Measurements from ENCODE around the gene NEK4.

Gene NEK4

GRCh38 chr3:52792961-52793695 lies 22.4 kb upstream of the NEK4 start:
- DNase-seq (ENCODE audit: low read depth) = no peak

- DNase-seq (ENCODE audit: low read depth) = no peak
Measured at GRCh38 chr3:52792413-52792812, 21.7 kb upstream of the NEK4 start.

GRCh38 chr3:52791928-52792327 lies 21.2 kb upstream of the NEK4 start:
- no peak for DNase-seq (ENCODE audit: low read depth)

- no peak for DNase-seq (ENCODE audit: low read depth)
Measured at GRCh38 chr3:52791366-52791765, 20.6 kb upstream of the NEK4 start.

- DNase-seq (ENCODE audit: low read depth) = no peak
Measured at GRCh38 chr3:52790741-52791140, 20.0 kb upstream of the NEK4 start.

- no peak for DNase-seq (ENCODE audit: low read depth)
Measured at GRCh38 chr3:52790337-52790736, 19.6 kb upstream of the NEK4 start.

GRCh38 chr3:52789746-52790040 lies 19.0 kb upstream of the NEK4 start:
- DNase-seq (ENCODE audit: low read depth) = no peak

GRCh38 chr3:52788890-52789745 lies 18.4 kb upstream of the NEK4 start:
- DNase-seq (ENCODE audit: low read depth) = no peak

GRCh38 chr3:52787672-52788625 lies 17.2 kb upstream of the NEK4 start:
- DNase-seq (ENCODE audit: low read depth) = no peak

- DNase-seq (ENCODE audit: low read depth) = no peak
Measured at GRCh38 chr3:52787246-52787645, 16.5 kb upstream of the NEK4 start.

GRCh38 chr3:52786330-52787215 lies 15.8 kb upstream of the NEK4 start:
- DNase-seq (ENCODE audit: low read depth) = no peak

- no peak for DNase-seq (ENCODE audit: low read depth)
Measured at GRCh38 chr3:52784931-52785590, 14.3 kb upstream of the NEK4 start.

GRCh38 chr3:52784021-52784621 lies 13.4 kb upstream of the NEK4 start:
- DNase-seq (ENCODE audit: low read depth) = no peak

- DNase-seq (ENCODE audit: low read depth) = no peak
Measured at GRCh38 chr3:52783211-52783555, 12.4 kb upstream of the NEK4 start.

- DNase-seq (ENCODE audit: low read depth) = no peak
Measured at GRCh38 chr3:52782412-52783210, 11.9 kb upstream of the NEK4 start.

GRCh38 chr3:52781741-52782140 lies 11.0 kb upstream of the NEK4 start:
- no peak for DNase-seq (ENCODE audit: low read depth)

- no peak for DNase-seq (ENCODE audit: low read depth)
Measured at GRCh38 chr3:52779837-52780585, 9.3 kb upstream of the NEK4 start.

GRCh38 chr3:52779011-52779836 lies 8.5 kb upstream of the NEK4 start:
- no peak for DNase-seq (ENCODE audit: low read depth)
